Stimulated activated naive CD4-positive, alpha-beta T cell (primary cell): Measurements from ENCODE around the gene ZNF786.
"Not testable (repeated sequence)": the region's sequence is repeated elsewhere in the genome, so short reads cannot be mapped to it uniquely, and the experiment has no call there.

ENCODE experiments used
- DNase-seq, 6 experiments: peaks; one replicate each; lab custom pipeline; 2025; lab: John Stamatoyannopoulos, UW

ZNF786 gene, protein sequence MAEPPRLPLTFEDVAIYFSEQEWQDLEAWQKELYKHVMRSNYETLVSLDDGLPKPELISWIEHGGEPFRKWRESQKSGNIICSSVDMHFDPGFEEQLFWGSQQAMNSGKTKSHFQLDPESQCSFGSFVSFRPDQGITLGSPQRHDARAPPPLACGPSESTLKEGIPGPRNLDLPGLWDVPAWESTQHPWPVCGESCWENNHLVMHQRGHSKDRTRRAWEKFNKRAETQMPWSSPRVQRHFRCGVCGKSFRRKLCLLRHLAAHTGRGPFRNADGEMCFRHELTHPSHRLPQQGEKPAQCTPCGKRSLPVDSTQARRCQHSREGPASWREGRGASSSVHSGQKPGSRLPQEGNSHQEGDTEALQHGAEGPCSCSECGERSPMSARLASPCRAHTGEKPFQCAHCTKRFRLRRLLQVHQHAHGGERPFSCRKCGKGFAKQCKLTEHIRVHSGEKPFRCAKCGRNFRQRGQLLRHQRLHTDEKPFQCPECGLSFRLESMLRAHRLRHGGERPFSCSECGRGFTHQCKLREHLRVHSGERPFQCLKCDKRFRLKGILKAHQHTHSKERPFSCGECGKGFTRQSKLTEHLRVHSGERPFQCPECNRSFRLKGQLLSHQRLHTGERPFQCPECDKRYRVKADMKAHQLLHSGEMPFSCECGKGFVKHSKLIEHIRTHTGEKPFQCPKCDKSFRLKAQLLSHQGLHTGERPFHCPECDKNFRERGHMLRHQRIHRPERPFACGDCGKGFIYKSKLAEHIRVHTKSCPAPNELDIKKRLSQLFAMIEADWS

DNA sequence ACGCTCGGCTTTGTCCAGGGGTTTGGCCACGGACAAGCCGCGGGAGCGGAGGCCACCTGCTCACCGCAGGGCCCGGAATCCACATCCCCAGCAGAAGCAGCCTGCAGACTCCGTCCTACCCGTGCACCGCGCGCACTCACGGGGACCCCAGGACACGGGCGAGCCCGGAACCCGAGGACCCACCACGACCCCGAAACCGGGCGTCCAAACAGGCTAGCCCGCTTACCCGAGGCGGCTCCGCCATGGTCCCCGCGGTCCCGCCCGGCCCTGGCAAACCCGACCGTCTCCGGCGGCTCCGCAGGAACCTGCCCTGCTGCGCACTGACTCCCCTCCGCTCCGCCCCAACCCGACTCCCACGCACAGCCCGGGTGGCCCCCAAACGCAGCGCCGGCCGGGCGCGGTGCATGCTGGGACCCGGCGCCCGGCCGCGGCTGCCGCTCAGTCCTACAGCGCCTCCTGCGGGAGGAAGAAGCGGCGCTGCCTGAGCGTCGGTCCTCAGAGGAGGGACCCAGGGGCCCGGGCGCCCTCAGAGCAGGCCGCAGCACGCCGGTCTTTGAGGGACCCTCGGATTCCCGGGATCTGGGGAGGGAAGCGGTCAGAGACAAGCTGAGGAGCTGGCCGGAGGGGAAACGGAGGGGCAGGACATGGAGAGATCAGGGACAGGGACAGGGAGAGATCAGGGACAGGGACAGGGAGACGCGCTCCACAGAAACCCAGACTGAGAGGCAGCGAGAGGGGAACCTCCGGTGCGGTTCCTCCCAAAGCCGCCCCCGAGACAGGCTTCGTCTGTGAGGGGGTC is at the start of gene ZNF786:
Gene ZNF786, minus strand, starts transcription at position 322 of the 799 bp plus-strand sequence. Its CDS starts 78 bp downstream, at position 244.
- peak; percentile 84 to 94 (median 86) for DNase-seq

DNA sequence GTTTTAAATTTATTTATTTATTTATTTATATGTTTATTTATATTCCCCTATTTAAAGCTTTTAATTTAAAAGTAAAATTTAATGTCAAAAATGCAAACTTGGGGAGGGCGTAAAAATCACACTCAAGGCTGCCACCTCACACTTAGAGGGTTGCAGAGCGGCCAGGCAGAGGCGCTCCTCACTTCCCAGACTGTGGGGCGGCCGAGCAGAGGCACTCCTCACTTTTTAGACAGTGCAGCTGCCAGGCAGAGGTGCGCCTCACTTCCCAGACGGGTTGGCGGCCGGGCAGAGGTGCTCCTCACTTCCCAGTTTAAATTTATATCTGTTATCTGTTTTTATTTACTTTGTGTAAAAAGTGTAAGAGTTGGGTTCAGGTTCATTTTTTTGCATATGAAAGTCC is 45.6 kb upstream of the ZNF786 start:
- no peak for DNase-seq

DNA sequence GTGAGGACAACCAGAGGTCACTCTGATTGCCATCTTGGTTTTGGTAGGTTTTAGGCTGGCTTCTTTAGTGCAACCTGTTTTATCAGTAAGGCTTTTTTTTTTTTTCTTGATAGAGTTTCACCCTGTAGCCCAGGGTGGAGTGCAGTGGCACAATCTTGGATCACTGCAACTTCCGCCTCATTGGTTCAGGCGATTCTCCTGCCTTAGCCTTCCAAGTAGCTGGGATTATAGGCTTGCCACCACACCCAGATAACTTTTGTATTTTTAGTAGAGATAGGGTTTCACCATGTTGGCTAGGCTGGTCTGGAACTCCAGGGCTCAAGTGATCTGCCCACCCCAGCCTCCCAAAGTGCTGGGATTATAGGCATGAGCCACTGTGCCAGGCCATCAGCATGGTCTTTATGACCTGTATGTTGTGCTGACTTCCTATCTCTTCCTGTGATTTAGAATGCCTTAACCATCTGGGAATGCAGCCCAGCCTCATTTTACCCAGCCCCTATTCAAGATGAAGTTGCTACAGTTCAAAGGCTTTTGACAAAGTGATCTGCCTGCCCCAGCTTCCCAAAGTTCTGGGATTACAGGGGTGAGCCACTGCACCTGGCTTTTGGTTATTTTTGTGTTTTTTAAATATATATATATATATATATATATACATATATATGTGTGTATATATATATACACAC is 42.7 kb upstream of the ZNF786 start:
- no peak for DNase-seq

DNA sequence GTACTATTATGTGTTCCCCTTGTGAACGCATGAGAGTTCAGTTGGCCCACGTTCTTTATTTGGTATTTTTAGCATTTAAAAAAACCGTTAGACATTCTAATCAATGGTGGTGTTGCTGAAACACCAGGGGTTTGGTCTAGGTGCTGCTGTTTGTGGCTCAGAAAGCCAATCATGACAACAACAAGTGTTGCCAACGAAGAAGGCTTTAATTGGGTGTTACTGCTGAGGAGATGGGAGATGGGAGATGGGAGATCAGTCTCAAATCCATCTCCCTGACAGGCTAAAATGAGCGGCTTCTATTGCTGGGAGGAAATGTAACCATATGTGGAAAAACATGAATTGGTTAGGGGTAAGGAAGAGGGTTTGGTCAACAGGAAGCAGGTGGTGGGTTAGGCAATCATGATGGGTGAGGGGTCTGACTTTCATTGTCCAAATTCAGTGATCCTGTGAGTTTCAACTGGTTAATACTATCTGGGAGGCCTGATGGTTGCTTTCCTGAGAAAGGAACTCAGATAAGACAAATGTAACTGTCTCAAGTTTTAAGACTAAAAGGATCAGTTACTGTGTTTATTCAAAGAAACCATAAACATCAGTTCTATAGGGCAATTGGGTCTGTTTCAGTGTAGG is 40.2 kb upstream of the ZNF786 start:
- no peak for DNase-seq

DNA sequence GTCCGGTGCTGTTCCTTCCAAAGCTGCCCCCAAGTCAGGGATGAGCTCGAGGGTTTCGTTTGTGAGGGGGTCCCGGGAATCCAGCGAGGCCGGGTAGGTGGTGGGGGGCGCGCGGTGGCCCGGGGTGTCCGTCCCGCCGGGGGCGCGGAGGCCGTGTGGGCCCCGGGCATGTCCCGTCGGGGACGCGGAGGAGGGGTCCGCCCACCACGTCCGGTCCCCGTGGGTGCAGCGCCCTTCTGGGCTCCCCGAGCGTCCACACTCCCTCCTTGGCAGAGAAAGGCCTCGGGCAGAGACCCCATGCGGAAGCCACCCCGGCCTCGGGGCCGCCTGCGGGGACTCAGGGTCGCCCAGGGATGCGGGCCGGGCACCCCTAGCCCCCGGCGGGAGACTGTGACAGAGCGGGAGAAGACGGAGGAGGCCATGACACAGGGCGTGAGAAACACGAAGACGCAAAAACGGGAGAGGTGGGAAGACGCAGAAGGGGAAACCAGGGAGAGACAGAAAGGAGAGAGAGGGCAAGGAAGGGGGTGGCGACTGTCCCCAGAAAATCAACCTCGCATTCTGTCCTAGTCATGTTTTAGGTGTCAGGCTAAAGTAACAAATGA is 36.2 kb upstream of the ZNF786 start:
- DNase-seq, result peak; percentile 14 to 73 (median 50)

DNA sequence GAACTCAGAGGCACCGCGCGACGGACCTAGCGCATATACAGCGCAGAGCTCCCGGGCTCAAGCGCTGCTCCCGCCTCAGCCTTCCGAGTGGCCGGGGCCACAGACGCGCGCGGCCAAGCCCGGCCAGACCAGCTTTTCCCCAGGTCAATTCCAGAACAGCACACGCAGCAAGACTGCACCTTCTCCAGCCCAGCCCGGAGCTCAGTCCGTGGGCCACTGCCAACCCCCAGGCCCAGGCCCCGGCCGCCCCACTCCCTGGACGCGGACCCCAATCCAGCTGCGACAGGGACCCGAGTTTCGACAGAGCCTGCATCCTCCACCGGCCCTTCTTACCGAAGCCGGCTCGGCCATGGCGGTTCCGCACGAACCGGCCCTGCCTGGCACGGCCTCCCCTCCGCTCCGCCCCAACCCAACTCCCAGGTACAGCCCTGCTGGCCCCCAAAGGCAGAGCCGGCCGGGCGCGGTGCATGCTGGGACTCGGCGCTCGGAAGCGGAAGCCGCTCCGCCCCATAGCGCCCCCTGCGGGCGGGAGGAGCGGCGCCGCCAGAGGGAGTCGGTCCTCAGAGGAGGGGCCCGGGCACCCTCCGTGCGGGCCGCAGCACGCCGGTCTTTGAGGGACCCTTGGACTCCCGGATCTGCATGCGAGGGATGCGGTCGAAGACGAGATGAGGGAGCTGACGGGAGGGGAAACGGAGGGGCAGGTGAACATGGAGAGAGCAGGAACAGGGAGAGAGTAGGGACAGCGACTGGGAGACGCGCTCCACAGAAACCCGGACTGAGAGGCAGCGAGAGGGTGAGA is 35.5 kb upstream of the ZNF786 start, which contains the start of gene ZNF425:
Gene ZNF425, minus strand, starts transcription at position 462 of the 799 bp plus-strand sequence. Its CDS starts 111 bp downstream, at position 351.
- peak; percentile 81 to 92 (median 89) for DNase-seq

DNA sequence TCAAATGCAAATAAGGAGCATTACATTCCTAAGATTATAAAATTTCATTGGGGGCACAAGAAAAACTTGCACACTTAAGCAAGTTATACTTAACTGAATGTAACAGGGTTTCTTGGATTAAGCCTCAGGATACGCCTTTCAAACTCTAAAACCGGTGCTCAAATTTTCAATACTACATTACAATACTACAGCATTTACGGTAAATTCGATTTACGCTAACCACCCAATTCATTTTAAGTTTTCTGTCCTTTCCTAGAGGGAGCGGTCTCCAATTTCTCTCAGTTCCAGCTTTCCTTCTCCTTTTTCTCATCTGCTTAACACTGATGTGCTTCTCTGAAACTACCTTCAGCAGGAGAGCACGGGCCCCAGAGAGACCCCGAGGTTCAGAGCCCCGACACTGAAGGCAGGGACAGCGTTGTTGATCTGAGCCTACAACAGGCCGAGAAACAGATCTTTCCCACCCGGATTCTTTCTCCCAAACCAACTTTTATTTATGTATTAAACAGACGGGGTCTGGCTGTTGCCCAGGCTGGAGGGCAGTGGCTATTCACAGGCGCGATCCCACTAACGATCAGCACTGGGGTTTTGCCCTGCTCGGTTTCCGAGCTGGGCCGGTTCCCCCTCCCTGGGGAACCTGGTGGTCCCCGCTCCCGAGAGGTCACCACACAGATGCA is 34.8 kb upstream of the ZNF786 start:
- DNase-seq, result no peak

DNA sequence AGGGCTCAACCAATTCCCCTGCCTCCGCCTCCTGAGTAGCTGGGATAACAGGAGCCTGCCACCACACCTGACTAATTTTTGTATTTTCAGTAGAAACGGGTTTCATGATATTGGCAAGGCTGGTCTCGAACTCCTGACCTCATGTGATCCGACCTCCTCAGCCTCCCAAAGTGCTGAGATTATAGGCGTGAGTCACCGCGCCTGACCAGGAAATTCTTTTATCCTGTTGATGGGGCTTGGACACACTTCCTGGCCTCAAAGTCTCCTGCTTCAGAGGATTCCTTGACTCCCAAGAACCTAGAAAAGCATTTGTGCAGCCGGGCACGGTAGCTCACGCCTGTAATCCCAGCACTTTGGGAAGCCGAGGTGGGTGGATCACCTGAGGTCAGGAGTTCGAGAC is 19.5 kb upstream of the ZNF786 start:
- no peak for DNase-seq

DNA sequence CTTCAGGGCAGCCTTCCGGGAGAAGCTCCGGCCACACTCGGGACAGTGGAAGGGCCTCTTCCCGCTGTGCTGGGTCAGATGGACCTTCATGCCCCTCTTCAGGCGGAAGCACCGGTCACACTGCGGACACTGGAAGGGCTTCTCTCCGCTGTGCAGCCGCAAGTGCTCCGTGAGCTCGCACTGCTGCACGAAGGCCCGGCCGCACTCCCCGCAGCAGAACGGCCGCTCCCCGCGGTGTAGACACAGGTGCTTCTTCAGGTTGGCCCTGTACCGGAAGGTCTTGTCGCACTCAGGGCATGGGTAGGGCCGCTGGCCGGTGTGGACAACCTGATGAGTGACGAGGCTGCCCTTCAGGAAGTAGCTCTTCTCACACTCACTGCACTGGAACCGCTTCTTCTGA is 14.2 kb upstream of the ZNF786 start:
- DNase-seq, result no peak

DNA sequence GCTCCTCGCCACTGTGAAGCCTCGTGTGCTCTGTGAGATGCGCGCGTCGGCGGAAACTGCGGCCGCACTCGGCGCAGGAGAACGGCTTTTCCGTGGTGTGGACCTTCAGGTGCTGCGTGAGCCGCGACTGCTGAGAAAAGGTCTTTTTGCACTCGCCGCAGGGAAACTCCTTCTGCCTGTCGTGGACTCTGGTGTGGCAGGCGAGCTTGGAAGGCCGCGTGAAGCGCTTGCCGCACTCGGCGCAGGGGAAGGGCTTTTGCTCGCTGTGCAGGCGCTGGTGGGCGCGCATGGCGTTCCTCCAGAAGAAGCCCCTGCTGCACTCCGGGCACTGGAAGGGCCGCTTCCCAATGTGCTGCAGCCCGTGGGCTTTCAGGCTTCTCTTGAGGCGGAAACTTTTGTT is 13.7 kb upstream of the ZNF786 start:
- no peak for DNase-seq

DNA sequence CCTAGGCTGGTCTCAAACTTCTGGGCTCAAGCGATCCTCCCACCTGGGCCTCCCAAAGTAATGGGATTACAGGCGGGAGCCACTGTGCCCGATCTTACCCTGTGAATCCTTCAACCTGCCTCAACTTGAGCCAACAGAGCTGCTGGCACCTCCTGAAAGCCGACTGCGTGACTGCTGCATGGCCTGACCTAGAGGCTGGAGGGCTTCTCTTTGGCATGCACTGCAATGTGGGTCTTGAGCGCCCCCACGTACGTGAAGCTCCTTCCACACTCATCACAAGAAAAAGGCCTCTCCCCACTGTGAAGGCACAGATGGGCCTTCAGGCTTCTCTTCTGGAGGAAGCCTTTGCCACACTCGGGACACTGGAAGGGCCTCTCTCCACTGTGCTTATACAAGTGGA is 12.9 kb upstream of the ZNF786 start:
- no peak for DNase-seq

DNA sequence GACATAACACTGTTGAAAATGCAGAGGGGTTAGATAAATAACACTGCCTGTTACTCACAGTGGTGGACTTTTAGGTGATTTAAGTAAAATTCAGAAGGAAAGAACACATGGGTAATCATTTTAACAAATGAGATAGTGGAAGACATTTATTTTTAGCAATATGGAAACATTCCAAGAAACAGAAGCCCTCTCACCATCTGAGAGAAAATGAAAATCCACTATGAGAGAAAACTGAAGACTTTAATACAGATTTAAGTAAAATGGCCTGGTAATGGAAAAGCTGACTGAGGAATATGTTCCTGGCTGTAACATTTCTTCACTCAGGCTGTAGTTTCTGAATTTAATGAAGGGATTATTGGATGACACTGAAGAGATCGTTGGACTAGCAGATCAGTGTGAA is 12.1 kb upstream of the ZNF786 start:
- no peak for DNase-seq

DNA sequence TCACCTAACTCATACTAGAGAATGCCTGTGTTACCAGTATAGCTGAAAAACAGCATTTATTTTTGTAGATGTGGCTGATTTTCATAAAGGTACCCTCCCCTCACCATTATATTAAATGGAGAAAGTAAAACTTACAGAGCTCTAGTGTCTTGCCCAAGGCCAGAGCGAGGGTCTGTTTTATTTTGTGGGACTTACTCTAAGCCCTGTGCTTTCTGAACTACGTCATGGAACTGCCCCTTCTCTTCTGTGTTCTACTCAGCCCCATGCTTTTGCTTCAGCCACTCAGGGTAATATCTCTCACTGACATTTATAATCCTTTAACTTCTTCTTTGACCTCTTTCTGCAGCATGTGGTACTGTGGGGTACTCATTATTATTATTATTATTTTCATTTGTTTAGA is 10.3 kb upstream of the ZNF786 start:
- DNase-seq, result no peak

DNA sequence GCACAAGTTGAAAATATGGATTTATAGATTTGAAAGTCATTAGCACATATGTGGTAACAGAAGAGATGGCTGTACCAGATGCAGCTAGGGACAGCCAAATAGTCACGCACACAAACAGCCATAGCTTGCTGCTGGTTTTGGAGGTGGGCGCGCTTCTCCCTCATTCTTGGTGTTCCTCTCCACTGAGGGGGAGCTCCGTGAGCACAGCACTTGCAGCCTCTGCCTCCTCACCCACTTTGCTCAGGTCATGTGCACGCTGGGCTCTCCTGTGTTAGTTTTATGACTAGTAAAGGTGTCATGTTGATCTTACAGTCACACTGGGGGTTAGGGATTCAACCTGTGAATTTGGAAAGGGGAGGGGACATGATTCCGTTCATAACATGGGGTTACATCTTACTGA is 8.5 kb upstream of the ZNF786 start:
- no peak for DNase-seq

DNA sequence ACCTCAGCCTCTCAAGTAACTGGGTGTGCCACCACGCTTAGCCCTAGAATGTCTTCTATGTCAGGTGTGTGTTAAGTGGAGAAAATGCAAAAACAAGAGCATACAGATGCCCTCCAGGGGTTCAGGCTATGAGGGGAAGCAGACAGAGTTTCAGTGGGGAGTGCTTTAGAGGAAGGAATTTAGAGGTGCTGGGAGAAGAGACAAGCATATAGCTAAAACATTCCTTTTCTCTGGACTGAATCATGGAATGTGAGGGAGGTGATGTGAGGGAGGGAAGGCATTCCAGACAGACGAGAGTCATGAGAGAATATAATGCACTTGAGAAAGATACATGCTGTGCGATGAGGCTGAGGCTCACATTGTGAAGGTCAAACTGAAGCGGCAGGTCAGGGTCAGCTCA is 6.6 kb upstream of the ZNF786 start:
- DNase-seq, result no peak

DNA sequence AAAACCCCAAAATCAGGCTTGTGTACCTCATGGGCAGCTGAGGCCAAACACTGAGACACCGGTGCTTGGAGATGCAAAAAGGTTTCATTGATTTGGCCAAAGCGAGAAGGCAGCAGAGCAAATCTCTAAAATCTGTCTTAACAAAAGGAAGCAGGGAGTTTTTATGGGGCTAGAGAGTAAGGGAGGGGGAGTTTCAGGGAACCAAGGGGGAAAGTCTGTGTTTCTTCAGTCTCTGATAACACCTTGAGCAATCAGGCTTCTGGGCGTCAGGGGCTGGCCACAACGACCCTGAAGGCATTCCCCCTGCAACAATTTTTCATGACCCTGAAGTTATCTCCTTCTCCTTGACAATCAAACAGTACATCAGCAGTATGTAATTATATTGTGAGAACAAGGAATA is 2.7 kb upstream of the ZNF786 start:
- no peak for DNase-seq

DNA sequence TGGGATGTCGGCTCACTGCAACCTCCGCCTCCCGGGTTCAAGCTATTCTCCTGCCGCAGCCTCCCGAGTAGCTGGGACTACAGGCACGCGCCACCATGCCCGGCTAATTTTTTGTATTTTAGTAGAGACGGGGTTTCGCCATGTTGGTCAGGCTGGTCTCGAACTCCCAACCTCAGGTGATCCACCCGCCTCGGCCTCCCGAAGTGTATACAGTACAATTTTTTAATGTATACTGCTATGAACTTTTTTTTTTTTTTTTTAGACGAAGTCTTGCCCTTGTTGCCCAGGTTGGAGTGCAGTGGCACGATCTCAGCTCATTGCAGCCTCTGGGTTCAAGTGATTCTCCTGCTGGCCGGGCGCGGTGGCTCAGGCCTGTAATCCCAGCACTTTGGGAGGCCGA is 1.7 kb upstream of the ZNF786 start:
- not testable (repeated sequence) for DNase-seq

DNA sequence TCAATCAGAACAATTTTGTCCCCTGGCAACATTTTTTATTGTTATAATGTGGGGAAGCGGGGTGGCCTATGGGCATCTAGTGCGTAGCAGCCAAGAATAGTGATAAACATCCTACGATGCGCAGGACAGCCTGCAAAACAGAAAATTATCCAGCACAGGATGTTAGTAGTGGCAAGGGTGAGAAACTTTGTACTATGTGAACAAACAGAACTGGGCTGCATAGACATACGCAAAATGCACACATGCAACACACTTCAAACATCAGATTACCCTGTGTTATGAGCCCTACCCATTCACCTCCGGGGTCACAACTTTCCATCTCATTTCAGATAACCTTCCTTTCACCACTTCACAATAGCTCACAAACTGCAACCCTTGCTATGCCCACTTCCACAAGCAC is 3.1 kb downstream of the ZNF786 start:
- peak in 1 of 6 experiments; percentile 11 for DNase-seq

DNA sequence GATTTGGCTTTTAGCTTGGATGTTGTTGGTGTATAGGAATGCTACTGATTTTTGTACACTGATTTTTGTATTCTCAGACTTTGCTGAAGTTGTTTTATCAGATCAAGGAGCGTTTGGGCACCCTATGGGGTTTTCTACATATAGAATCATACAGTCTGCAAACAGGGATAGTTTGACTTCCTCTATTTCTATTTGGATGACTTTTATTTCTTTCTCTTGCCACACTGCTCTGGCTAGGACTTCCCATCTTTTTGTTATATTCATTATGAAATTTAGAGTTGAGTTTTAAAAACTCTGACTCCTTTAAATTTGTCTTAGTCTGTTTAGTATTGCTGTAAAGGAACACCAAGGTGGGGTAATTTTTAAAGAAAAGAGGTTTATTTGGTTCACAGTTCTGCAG is 4.7 kb downstream of the ZNF786 start:
- DNase-seq, result no peak
